Large intestine (tissue), 3 donors: ENCODE measurements around the gene PRR29. TPM values are rescaled to one million over a fixed set of nuclear protein-coding genes. Genes with fewer than 3 reads are reported as not detected.
A peak's percentile ranks its signal among the peaks of the same experiment; 100 is the strongest.

Source experiments
- DNase-seq, 2 donors: peaks; one replicate each; pipeline versions ENCODE4 v3.0.0 to v3.0.0-alpha.2; 2013
- H3K27ac ChIP-seq: one replicate; pipeline ENCODE4 v1.5.1; 2013; ENCODE audit warnings: low read length
- H3K27me3 ChIP-seq: 2 replicates; pipeline ENCODE4 v1.6.1; 2013; ENCODE audit warnings: low read length; ENCODE audit not compliant: control insufficient read depth, insufficient read depth
- H3K36me3 ChIP-seq: 2 replicates; pipeline ENCODE4 v1.6.1; 2013; ENCODE audit warnings: low read length; ENCODE audit not compliant: control insufficient read depth, insufficient read depth
- H3K4me1 ChIP-seq: one replicate; pipeline ENCODE4 v1.6.1; 2013; ENCODE audit warnings: low read length; ENCODE audit not compliant: control insufficient read depth, insufficient read depth
- H3K4me3 ChIP-seq: one replicate; pipeline ENCODE4 v1.5.1; 2013; ENCODE audit warnings: low read length
- H3K9me3 ChIP-seq: one replicate; pipeline ENCODE4 v1.6.1; 2013; ENCODE audit warnings: mild to moderate bottlenecking, low read depth, low read length, moderate library complexity; ENCODE audit not compliant: control insufficient read depth
- WGBS: methylation state at CpG from one replicate; pipeline ENCODE4 v1.1.5; 2013; ENCODE audit warnings: low lambda C conversion rate; ENCODE audit not compliant: insufficient coverage; 5-methylcytosine and 5-hydroxymethylcytosine counted together
- polyA plus RNA-seq: library from polyadenylated mRNA; unstranded; fragments of 120-200 nt; gene quantifications from one replicate; pipeline ENCODE4 v1.2.1, GENCODE V29; 2013

Gene PRR29
- polyA plus RNA-seq, 1 donor = 1.2 TPM

DNA sequence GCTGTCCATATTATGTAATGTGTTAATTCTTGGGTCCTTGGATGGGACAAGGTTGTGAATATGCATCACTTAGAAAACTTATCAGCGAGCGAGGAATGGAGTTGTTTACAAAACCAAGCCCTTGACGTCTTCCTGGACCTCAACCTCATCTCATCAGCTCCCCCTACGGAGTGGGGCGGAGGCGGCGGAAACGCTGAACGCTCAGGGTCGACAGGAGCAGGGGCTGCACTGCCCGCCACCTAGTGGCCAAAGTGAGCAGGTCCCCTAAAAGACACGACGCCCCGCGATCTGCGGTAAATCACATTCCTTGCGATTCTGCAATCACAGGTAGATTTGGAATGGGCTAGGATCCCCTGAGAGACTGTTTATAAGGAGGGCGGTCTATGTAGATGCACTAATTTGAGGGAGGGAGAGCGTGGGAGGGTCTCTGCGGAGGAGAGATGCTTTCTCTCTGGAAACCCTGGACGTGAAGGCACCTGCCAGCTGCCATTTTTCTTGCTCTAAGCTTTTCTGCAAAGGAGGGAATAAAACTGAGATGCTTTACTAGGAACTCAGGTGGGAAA lies 27.7 kb downstream of the PRR29 start:
- WGBS = no CpG with 5 or more reads among the region's 21 CpGs
- Histone ChIP-seq H3K36me3 (no peaks in the 10 kb centered on the region), H3K4me1 (peaks cover 16% of the 10 kb centered on the region), H3K4me3 (peak overlapping the region; percentile 14), H3K9me3 (no peaks in the 10 kb centered on the region), H3K27ac (no peak overlapping the region), H3K27me3 (no peaks in the 10 kb centered on the region)
- DNase-seq = peak; percentile 86 to 89

DNA sequence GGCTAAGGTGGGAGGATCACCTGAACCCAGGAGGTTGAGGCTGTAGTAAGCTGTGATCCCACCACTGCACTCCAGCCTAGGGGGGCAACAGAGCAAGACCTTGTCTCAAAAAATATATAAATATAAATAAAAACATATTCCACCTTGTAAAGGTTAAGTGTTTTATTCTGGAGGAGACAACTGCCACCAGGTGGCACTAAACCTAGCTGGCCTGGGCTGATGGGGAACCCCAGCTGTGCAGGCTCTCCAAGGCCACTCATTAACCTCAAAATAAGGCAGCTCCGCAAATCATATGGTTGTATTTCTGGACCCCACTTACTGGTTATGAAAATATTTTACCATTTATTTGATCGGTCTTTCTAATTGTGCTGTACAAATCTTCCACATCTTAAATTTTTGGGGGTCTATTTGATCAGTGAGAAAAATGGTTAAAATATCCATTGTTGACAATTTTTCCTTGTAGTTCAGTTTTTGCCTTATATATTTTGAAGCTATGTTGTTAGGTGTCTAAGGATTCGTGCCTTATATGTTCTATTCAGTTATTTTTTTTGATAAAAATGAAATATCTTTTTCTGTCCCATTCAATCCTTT lies 30.8 kb downstream of the PRR29 start:
- DNase-seq = peak in 1 of 2 donors; percentile 37
- Histone ChIP-seq H3K4me3 (no peak overlapping the region), H3K9me3 (no peaks in the 10 kb centered on the region), H3K36me3 (no peaks in the 10 kb centered on the region), H3K27ac (no peak overlapping the region), H3K27me3 (no peaks in the 10 kb centered on the region), H3K4me1 (peaks cover 14% of the 10 kb centered on the region)
- 17% methylated on average over 1 of the region's 3 CpGs for WGBS

DNA sequence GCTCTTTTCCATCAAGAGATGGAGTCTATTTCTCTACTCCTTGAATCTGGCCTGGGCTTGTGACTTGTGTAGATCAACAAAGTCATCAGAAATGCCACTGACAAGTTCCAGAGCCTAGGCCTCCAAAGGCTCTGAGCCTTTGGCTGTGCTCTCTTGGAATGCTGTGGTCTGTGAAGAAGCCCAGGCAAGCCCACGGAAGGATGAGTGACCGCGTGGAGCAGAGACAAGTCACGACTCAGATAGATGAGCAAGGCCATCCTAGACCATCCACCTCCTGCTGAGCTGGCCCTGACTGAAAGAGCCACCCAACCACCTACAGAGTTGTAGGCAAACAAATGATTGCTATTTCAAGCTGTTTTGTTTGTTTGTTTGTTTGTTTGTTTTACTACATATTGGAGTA lies 33.9 kb downstream of the PRR29 start:
- no peaks in the 10 kb centered on the region for H3K27me3 ChIP-seq
- H3K4me1 ChIP-seq = no peaks in the 10 kb centered on the region
- H3K4me3 ChIP-seq = no peak overlapping the region
- no peak for DNase-seq
- H3K27ac ChIP-seq = no peak overlapping the region
- H3K9me3 ChIP-seq = no peaks in the 10 kb centered on the region
- no peaks in the 10 kb centered on the region for H3K36me3 ChIP-seq
- no CpG with 5 or more reads among the region's 4 CpGs for WGBS

GRCh38 chr17:64036198-64036922 lies 38.2 kb downstream of the PRR29 start:
- no peaks in the 10 kb centered on the region for H3K27me3 ChIP-seq
- no peak overlapping the region for H3K27ac ChIP-seq
- 17% methylated on average over 1 of the region's 14 CpGs for WGBS
- DNase-seq = peak in 1 of 2 donors; percentile 33
- no peaks in the 10 kb centered on the region for H3K9me3 ChIP-seq
- peaks cover 8% of the 10 kb centered on the region for H3K4me1 ChIP-seq
- no peak overlapping the region for H3K4me3 ChIP-seq
- peaks cover 10% of the 10 kb centered on the region for H3K36me3 ChIP-seq

GRCh38 chr17:64037180-64037579 lies 39.0 kb downstream of the PRR29 start:
- Histone ChIP-seq H3K9me3 (no peaks in the 10 kb centered on the region), H3K27me3 (no peaks in the 10 kb centered on the region), H3K36me3 (peaks cover 14% of the 10 kb centered on the region), H3K4me1 (peaks cover 8% of the 10 kb centered on the region), H3K27ac (no peak overlapping the region), H3K4me3 (no peak overlapping the region)
- no peak for DNase-seq
- no CpG with 5 or more reads among the region's 6 CpGs for WGBS

DNA sequence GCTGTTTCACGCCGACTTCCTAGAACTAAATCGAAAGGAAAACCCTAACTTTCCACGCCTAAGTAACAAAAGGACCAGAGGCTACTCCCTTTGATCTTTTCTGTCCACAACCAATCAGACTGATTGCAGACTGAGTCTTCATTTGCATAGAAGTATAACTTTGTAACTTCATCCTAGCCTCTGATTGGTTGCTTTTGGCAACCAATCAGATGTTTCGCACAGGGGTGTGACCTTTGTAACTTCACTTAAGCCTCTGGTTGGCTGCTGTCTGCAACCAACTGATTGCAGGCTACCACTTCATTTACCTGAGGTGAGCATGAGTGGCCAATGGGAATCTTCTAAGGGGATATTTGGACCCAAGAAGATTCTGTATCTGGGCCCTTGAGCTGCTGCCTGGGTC lies 39.7 kb downstream of the PRR29 start:
- Histone ChIP-seq H3K27ac (no peak overlapping the region), H3K36me3 (peaks cover 16% of the 10 kb centered on the region), H3K4me1 (peaks cover 8% of the 10 kb centered on the region), H3K27me3 (no peaks in the 10 kb centered on the region), H3K4me3 (no peak overlapping the region), H3K9me3 (no peaks in the 10 kb centered on the region)
- WGBS = no CpG with 5 or more reads among the region's 5 CpGs
- no peak for DNase-seq

- Histone ChIP-seq H3K9me3 (no peaks in the 10 kb centered on the region), H3K36me3 (peaks cover 21% of the 10 kb centered on the region), H3K27ac (no peak overlapping the region), H3K27me3 (no peaks in the 10 kb centered on the region), H3K4me3 (no peak overlapping the region), H3K4me1 (peaks cover 8% of the 10 kb centered on the region)
- DNase-seq = peak in 1 of 2 donors; percentile 27
- WGBS = no CpG with 5 or more reads among the region's 16 CpGs
Measured at GRCh38 chr17:64038331-64039105, 40.4 kb downstream of the PRR29 start.

DNA sequence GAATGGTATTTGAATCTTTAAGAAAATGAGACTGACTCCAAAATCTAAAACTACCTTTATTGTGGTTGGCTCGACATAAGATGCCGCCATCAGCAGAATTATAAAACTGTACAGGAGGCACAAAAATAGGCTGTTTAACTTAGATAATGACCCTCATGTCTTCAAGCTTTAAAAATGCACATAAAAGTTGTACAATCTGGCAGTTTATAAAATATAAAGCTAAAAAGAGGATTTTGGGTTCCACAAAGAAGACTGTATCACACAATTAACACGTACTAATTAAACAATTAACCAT lies 40.9 kb downstream of the PRR29 start:
- Histone ChIP-seq H3K27me3 (no peaks in the 10 kb centered on the region), H3K36me3 (peaks cover 26% of the 10 kb centered on the region), H3K9me3 (no peaks in the 10 kb centered on the region), H3K4me1 (peaks cover 8% of the 10 kb centered on the region), H3K4me3 (no peak overlapping the region), H3K27ac (no peak overlapping the region)
- WGBS = 100% methylated on average over 2 of the region's 3 CpGs
- DNase-seq = no peak

DNA sequence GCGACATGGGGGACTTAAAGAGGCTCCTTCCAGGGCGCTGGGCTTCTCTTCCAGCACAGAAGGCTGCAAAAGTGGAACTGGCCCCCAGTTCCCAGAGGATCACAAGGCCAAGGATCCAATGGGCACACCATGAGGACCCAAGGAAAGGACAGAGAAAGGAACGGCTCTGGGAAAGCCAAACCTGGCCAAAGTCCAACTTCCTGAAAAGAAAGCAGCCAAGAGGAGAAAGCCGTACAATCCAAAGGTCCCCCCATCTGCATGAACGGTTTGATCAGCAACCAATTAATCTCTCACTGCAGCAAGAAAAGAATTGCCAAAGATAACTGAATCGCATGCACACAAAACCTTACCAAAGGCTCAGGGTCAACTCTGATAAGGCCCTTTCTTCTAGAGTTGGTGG lies 42.1 kb downstream of the PRR29 start:
- peaks cover 37% of the 10 kb centered on the region for H3K36me3 ChIP-seq
- no peak overlapping the region for H3K27ac ChIP-seq
- no peaks in the 10 kb centered on the region for H3K27me3 ChIP-seq
- H3K4me1 ChIP-seq = peaks cover 8% of the 10 kb centered on the region
- no peak overlapping the region for H3K4me3 ChIP-seq
- WGBS = 67% methylated on average over 2 of the region's 6 CpGs
- peak in 1 of 2 donors; percentile 71 for DNase-seq
- no peaks in the 10 kb centered on the region for H3K9me3 ChIP-seq

- WGBS = 75% methylated on average over 6 of the region's 11 CpGs
- Histone ChIP-seq H3K27me3 (no peaks in the 10 kb centered on the region), H3K27ac (no peak overlapping the region), H3K36me3 (peaks cover 55% of the 10 kb centered on the region), H3K9me3 (no peaks in the 10 kb centered on the region), H3K4me1 (peaks cover 8% of the 10 kb centered on the region), H3K4me3 (no peak overlapping the region)
- DNase-seq = no peak
Measured at GRCh38 chr17:64041912-64042311, 43.8 kb downstream of the PRR29 start.
